ENCODE measurements around the gene FARS2. TPM values are rescaled to one million over a fixed set of nuclear protein-coding genes. Genes with fewer than 3 reads are reported as not detected.
A peak's percentile ranks its signal among the peaks of the same experiment; 100 is the strongest.

FARS2 gene
- total RNA-seq, 1 donor from 2014 or later, result 11.8 TPM

DNA sequence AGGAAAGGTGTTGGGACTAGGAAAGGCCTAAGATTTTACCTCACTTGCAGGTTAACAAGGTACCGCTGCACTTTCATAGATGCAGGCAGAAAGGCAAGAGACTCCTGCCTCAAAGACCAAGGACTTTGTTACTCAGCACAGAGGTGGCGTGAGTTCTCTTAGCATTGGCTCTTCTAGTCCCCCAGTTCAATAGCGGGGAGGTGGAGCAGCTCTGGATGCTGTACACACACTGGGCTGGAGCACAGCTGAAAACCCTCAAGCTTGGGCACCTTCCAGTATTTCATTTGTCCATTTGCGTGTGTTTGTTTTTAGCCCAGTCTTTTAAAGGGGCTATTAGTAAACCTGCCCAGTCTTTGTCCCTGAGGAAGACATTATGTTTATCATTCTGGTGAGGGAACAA lies 345.2 kb downstream of the FARS2 start:
- no peak for DNase-seq (ENCODE audit: low spot score)
- Mint-ChIP-seq H3K4me1 (ENCODE audit: low read depth) (no peaks in the 10 kb centered on the region), H3K4me3 (ENCODE audit: unreplicated experiment) (no peak overlapping the region), H3K27me3 (ENCODE audit: low read depth) (no peaks in the 10 kb centered on the region), H3K27ac (ENCODE audit: unreplicated experiment) (no peak overlapping the region), H3K36me3 (ENCODE audit: low read depth) (no peaks in the 10 kb centered on the region), H3K9me3 (ENCODE audit: low read depth) (no peaks in the 10 kb centered on the region)
- TF ChIP-seq, protein P1, sequence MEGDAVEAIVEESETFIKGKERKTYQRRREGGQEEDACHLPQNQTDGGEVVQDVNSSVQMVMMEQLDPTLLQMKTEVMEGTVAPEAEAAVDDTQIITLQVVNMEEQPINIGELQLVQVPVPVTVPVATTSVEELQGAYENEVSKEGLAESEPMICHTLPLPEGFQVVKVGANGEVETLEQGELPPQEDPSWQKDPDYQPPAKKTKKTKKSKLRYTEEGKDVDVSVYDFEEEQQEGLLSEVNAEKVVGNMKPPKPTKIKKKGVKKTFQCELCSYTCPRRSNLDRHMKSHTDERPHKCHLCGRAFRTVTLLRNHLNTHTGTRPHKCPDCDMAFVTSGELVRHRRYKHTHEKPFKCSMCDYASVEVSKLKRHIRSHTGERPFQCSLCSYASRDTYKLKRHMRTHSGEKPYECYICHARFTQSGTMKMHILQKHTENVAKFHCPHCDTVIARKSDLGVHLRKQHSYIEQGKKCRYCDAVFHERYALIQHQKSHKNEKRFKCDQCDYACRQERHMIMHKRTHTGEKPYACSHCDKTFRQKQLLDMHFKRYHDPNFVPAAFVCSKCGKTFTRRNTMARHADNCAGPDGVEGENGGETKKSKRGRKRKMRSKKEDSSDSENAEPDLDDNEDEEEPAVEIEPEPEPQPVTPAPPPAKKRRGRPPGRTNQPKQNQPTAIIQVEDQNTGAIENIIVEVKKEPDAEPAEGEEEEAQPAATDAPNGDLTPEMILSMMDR (IDR thresholded peaks at IDR 0.05), result no peak

GRCh38 chr6:5610640-5611039 lies 349.3 kb downstream of the FARS2 start:
- Mint-ChIP-seq H3K36me3 (ENCODE audit: low read depth) (peaks cover 7% of the 10 kb centered on the region), H3K4me3 (ENCODE audit: unreplicated experiment) (no peak overlapping the region)

GRCh38 chr6:5617179-5617578 lies 355.9 kb downstream of the FARS2 start:
- H3K27ac Mint-ChIP-seq (ENCODE audit: unreplicated experiment), result no peak overlapping the region
- H3K36me3 Mint-ChIP-seq (ENCODE audit: low read depth), result peaks cover 7% of the 10 kb centered on the region
- no peak overlapping the region for H3K4me3 Mint-ChIP-seq (ENCODE audit: unreplicated experiment)
- TF ChIP-seq, protein P1 (IDR thresholded peaks at IDR 0.05), result no peak
- DNase-seq (ENCODE audit: low spot score), result no peak
- H3K27me3 Mint-ChIP-seq (ENCODE audit: low read depth), result no peaks in the 10 kb centered on the region
- H3K4me1 Mint-ChIP-seq (ENCODE audit: low read depth), result peaks cover 5% of the 10 kb centered on the region
- peaks cover 11% of the 10 kb centered on the region for H3K9me3 Mint-ChIP-seq (ENCODE audit: low read depth)

More at GRCh38 chr6:5610640-5611039, 349.3 kb downstream of the FARS2 start:
- TF ChIP-seq, protein P1 (IDR thresholded peaks at IDR 0.05), result peak; percentile 29
- no peak for DNase-seq (ENCODE audit: low spot score)
- Mint-ChIP-seq H3K9me3 (ENCODE audit: low read depth) (peaks cover 11% of the 10 kb centered on the region), H3K27me3 (ENCODE audit: low read depth) (no peaks in the 10 kb centered on the region), H3K27ac (ENCODE audit: unreplicated experiment) (no peak overlapping the region), H3K4me1 (ENCODE audit: low read depth) (no peaks in the 10 kb centered on the region)

DNA sequence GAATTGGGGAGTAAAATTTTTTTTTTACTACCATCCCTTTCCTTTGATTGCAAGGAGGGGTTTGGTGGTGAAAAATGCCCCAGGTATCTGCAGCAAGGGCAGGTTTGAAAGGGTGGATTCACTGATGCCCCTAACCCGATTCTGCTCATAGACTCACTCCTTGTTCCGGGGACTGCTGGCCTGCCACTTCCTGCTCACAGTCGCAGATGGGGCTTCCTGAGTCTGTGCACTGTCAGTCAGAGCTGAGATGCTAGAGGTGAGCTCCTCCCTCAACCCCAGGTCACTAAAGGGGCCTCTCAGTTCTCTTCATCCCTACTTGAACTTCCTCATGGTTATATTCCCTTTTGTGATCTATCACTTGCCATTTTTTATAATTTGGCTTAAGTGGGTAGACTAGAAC lies 357.9 kb downstream of the FARS2 start:
- Mint-ChIP-seq H3K27me3 (ENCODE audit: low read depth) (no peaks in the 10 kb centered on the region), H3K4me1 (ENCODE audit: low read depth) (peaks cover 5% of the 10 kb centered on the region), H3K27ac (ENCODE audit: unreplicated experiment) (no peak overlapping the region), H3K36me3 (ENCODE audit: low read depth) (peaks cover 4% of the 10 kb centered on the region), H3K9me3 (ENCODE audit: low read depth) (peaks cover 11% of the 10 kb centered on the region), H3K4me3 (ENCODE audit: unreplicated experiment) (no peak overlapping the region)
- TF ChIP-seq, protein P1 (IDR thresholded peaks at IDR 0.05), result no peak
- DNase-seq (ENCODE audit: low spot score), result no peak

- no peaks in the 10 kb centered on the region for H3K36me3 Mint-ChIP-seq (ENCODE audit: low read depth)
- no peaks in the 10 kb centered on the region for H3K9me3 Mint-ChIP-seq (ENCODE audit: low read depth)
Measured at GRCh38 chr6:5622276-5623005, 361.1 kb downstream of the FARS2 start.

More at GRCh38 chr6:5622276-5623005, 361.1 kb downstream of the FARS2 start:
- Mint-ChIP-seq H3K4me1 (ENCODE audit: low read depth) (peaks cover 2% of the 10 kb centered on the region), H3K27ac (ENCODE audit: unreplicated experiment) (no peak overlapping the region), H3K4me3 (ENCODE audit: unreplicated experiment) (no peak overlapping the region), H3K27me3 (ENCODE audit: low read depth) (no peaks in the 10 kb centered on the region)
- TF ChIP-seq, protein P1 (IDR thresholded peaks at IDR 0.05), result no peak
- DNase-seq (ENCODE audit: low spot score), result no peak

Data from chondrocyte (in vitro differentiated cells).